H9 (cell line): Measurements from ENCODE around the gene OOSP4A. TPM values are rescaled to one million over a fixed set of nuclear protein-coding genes. Genes with fewer than 3 reads are reported as not detected.

Source experiments
- DNase-seq: peaks from one replicate; pipeline ENCODE4 v3.0.0-alpha.2; 2017
- H2AFZ ChIP-seq: one replicate; pipeline ENCODE4 v1.6.1; 2013; ENCODE audit warnings: mild to moderate bottlenecking, low read length, control low read depth, moderate library complexity
- H2AK5ac ChIP-seq: 2 replicates; pipeline ENCODE4 v1.6.1; 2013; ENCODE audit warnings: low read length, control low read depth, mixed read lengths; ENCODE audit not compliant: insufficient read length
- H2BK120ac ChIP-seq: one replicate; pipeline ENCODE4 v1.6.1; 2013; ENCODE audit warnings: low read depth, mild to moderate bottlenecking, low read length, control low read depth, inconsistent platforms; ENCODE audit not compliant: poor library complexity, severe bottlenecking
- H2BK12ac ChIP-seq: 2 replicates; pipeline ENCODE4 v1.6.1; 2013; ENCODE audit warnings: low read length, control low read depth, mixed read lengths, low read depth; ENCODE audit not compliant: insufficient read length
- H2BK15ac ChIP-seq: 2 replicates; pipeline ENCODE4 v1.6.1; 2013; ENCODE audit warnings: low read depth, low read length, control low read depth
- H2BK20ac ChIP-seq: one replicate; pipeline ENCODE4 v1.6.1; 2013; ENCODE audit warnings: low read depth, mild to moderate bottlenecking, low read length, control low read depth, inconsistent platforms; ENCODE audit not compliant: poor library complexity, severe bottlenecking
- H2BK5ac ChIP-seq: 2 replicates; pipeline ENCODE4 v1.6.1; 2013; ENCODE audit warnings: low read length, control low read depth, mixed read lengths; ENCODE audit not compliant: insufficient read length
- H3K14ac ChIP-seq: 2 replicates; pipeline ENCODE4 v1.6.1; 2013; ENCODE audit warnings: low read length, control low read depth; ENCODE audit not compliant: insufficient read depth
- H3K18ac ChIP-seq: 2 replicates; pipeline ENCODE4 v1.6.1; 2013; ENCODE audit warnings: low read depth, mild to moderate bottlenecking, mixed read lengths, low read length, control low read depth; ENCODE audit not compliant: insufficient read length
- H3K23ac ChIP-seq: 2 replicates; pipeline ENCODE4 v1.6.1; 2013; ENCODE audit warnings: low read length, control low read depth, mixed read lengths, low read depth; ENCODE audit not compliant: insufficient read length
- H3K23me2 ChIP-seq: 2 replicates; pipeline ENCODE4 v1.6.1; 2013; ENCODE audit warnings: low read depth, mild to moderate bottlenecking, mixed read lengths, low read length, control low read depth; ENCODE audit not compliant: insufficient read length, poor library complexity, severe bottlenecking
- H3K27ac ChIP-seq: 2 replicates; pipeline ENCODE4 v1.5.1; 2013; ENCODE audit warnings: low read length, control low read depth, mixed read lengths, low read depth; ENCODE audit not compliant: insufficient read length
- H3K27me3 ChIP-seq: 2 replicates; pipeline ENCODE4 v1.6.1; 2013; ENCODE audit warnings: low read length, control low read depth, inconsistent platforms; ENCODE audit not compliant: insufficient read depth
- H3K4ac ChIP-seq: 2 replicates; pipeline ENCODE4 v1.6.1; 2013; ENCODE audit warnings: low read depth, mild to moderate bottlenecking, control low read depth, inconsistent platforms, low read length, moderate library complexity
- H3K4me1 ChIP-seq: 2 replicates; pipeline ENCODE4 v1.6.1; 2013; ENCODE audit warnings: low read length, control low read depth, inconsistent platforms; ENCODE audit not compliant: insufficient read depth
- H3K4me2 ChIP-seq: 2 replicates; pipeline ENCODE4 v1.6.1; 2013; ENCODE audit warnings: low read length, control low read depth, mixed read lengths; ENCODE audit not compliant: insufficient read length, insufficient read depth
- H3K56ac ChIP-seq: 2 replicates; pipeline ENCODE4 v1.6.1; 2013; ENCODE audit warnings: low read depth, mild to moderate bottlenecking, mixed read lengths, low read length, control low read depth; ENCODE audit not compliant: insufficient read length
- H3K79me1 ChIP-seq: 2 replicates; pipeline ENCODE4 v1.6.1; 2013; ENCODE audit warnings: low read depth, mild to moderate bottlenecking, moderate library complexity, low read length, control low read depth, inconsistent platforms; ENCODE audit not compliant: insufficient read depth, poor library complexity, severe bottlenecking
- H3K79me2 ChIP-seq: 2 replicates; pipeline ENCODE4 v1.6.1; 2013; ENCODE audit warnings: low read length, control low read depth, inconsistent platforms; ENCODE audit not compliant: insufficient read depth
- H3K9ac ChIP-seq: 2 replicates; pipeline ENCODE4 v1.6.1; 2013; ENCODE audit warnings: low read length, control low read depth, mixed read lengths; ENCODE audit not compliant: insufficient read length; ENCODE audit errors: extremely low read depth
- H3K9me3 ChIP-seq: one replicate; pipeline ENCODE4 v1.6.1; 2013; ENCODE audit warnings: low read depth, low read length, inconsistent platforms; ENCODE audit not compliant: control insufficient read depth
- H3T11ph ChIP-seq: one replicate; pipeline ENCODE4 v1.6.1; 2013; ENCODE audit warnings: mild to moderate bottlenecking, low read length, control low read depth, inconsistent platforms
- H4K20me1 ChIP-seq: one replicate; pipeline ENCODE4 v1.6.1; 2013; ENCODE audit not compliant: control insufficient read depth, insufficient read length, insufficient read depth
- H4K5ac ChIP-seq: 2 replicates; pipeline ENCODE4 v1.6.1; 2013; ENCODE audit warnings: low read depth, mild to moderate bottlenecking, mixed read lengths, low read length, control low read depth; ENCODE audit not compliant: insufficient read length
- H4K8ac ChIP-seq: replicated peaks from 2 replicates; pipeline ENCODE4 v1.6.1; 2013; ENCODE audit warnings: low read length, control low read depth, mixed read lengths, low read depth; ENCODE audit not compliant: insufficient read length
- H4K91ac ChIP-seq: 2 replicates; pipeline ENCODE4 v1.6.1; 2013; ENCODE audit warnings: low read depth, mild to moderate bottlenecking, moderate library complexity, mixed read lengths, low read length, control low read depth; ENCODE audit not compliant: insufficient read length
- H3K27ac Mint-ChIP-seq, 3 experiments: 2 replicates in 2 of 3; 3 replicates in 1 of 3; pipeline ENCODE4 v1.8.0; 2020 to 2021; ENCODE audit warnings: mixed read lengths in 3 of 3, mild to moderate bottlenecking in 1 of 3, moderate library complexity in 1 of 3
- H3K27me3 Mint-ChIP-seq: 2 replicates; pipeline ENCODE4 v1.8.0; 2021; ENCODE audit warnings: low read depth, mild to moderate bottlenecking, moderate library complexity, mixed read lengths
- H3K36me3 Mint-ChIP-seq, 3 experiments: 2 replicates in 2 of 3; 3 replicates in 1 of 3; pipeline ENCODE4 v1.8.0; 2020 to 2021; ENCODE audit warnings: low read depth in 3 of 3, mixed read lengths in 3 of 3; ENCODE audit not compliant: insufficient read depth in 1 of 3
- H3K4me1 Mint-ChIP-seq, 2 experiments: 2 replicates each; pipeline ENCODE4 v1.8.0; 2020; ENCODE audit warnings: mixed read lengths in 2 of 2
- H3K4me3 Mint-ChIP-seq, 2 experiments: 2 replicates in 1 of 2; 3 replicates in 1 of 2; pipeline ENCODE4 v1.8.0; 2020 to 2021; ENCODE audit warnings: mild to moderate bottlenecking in 2 of 2, mixed read lengths in 2 of 2, moderate library complexity in 1 of 2
- H3K9me3 Mint-ChIP-seq, 2 experiments: 2 replicates in 1 of 2; 3 replicates in 1 of 2; pipeline ENCODE4 v1.8.0; 2020; ENCODE audit warnings: mild to moderate bottlenecking in 2 of 2, mixed read lengths in 2 of 2, moderate library complexity in 1 of 2
- CTCF ChIP-seq: fragments of 200-600 bp; sonication (generic); conservative IDR thresholded peaks from 3 replicates; pipeline ENCODE4 v1.8.0; 2021; ENCODE audit warnings: antibody characterized with exemption, mild to moderate bottlenecking
- WGBS: extraction: QIAGEN DNeasy Blood & Tissue Kit; methylation state at CpG from one replicate; pipeline ENCODE4 v1.1.7; 2013; ENCODE audit warnings: missing lambda C conversion rate, low lambda C conversion rate, mixed read lengths; ENCODE audit not compliant: insufficient read length; ENCODE audit errors: extremely low coverage; 5-methylcytosine and 5-hydroxymethylcytosine counted together
- total RNA-seq: library from RNA; stranded (reverse); gene quantifications from 2 replicates; pipeline ENCODE4 v1.2.1, GENCODE V29; 2021

Gene OOSP4A
- total RNA-seq, 1 experiment from 2014 or later: not detected

- Histone ChIP-seq H2AFZ (no peak overlapping the region), H4K91ac (no peak overlapping the region), H3T11ph (no peak overlapping the region), H4K5ac (no peak overlapping the region), H3K23ac (no peak overlapping the region), H3K27me3 (no peaks in the 10 kb centered on the region), H3K4me2 (no peak overlapping the region), H3K79me2 (no peaks in the 10 kb centered on the region), H3K4ac (no peak overlapping the region), H3K18ac (no peak overlapping the region), H3K56ac (no peak overlapping the region), H2BK15ac (no peak overlapping the region), H3K27ac (no peak overlapping the region), H2BK5ac (no peak overlapping the region), H2AK5ac (no peak overlapping the region), H2BK12ac (no peak overlapping the region), H2BK120ac (no peak overlapping the region), H3K4me1 (peaks cover 4% of the 10 kb centered on the region; the same call in 1 of the 2 replicates), H4K20me1 (no peaks in the 10 kb centered on the region), H3K14ac (no peak overlapping the region), H2BK20ac (no peak overlapping the region), H4K8ac (no peak overlapping the region), H3K23me2 (no peaks in the 10 kb centered on the region), H3K9me3 (no peaks in the 10 kb centered on the region), H3K9ac (no peak overlapping the region), H3K79me1 (no peaks in the 10 kb centered on the region)
- no peak for TF ChIP-seq CTCF
- Mint-ChIP-seq H3K36me3 (no peaks in the 10 kb centered on the region), H3K4me3 (no peak overlapping the region), H3K27me3 (no peaks in the 10 kb centered on the region), H3K9me3 (no peaks in the 10 kb centered on the region), H3K27ac (no peak overlapping the region), H3K4me1 (peaks cover 12 to 15% of the 10 kb centered on the region in 2 experiments)
- WGBS: no CpG with 5 or more reads among the region's 3 CpGs
- no peak for DNase-seq
These were observed 2.4 kb downstream of the OOSP4A start for GRCh38 chr11:59966201-59966600.
